ENCODE data around the gene PRX.
A peak's percentile ranks its signal among the peaks of the same experiment; 100 is the strongest.

Gene PRX

GRCh38 chr19:40403262-40403984 is 9.8 kb downstream of the PRX start:
- Histone ChIP-seq H3K9me3 (ENCODE audit: insufficient read depth, low read depth, low read length) (peaks cover 3% of the 10 kb centered on the region), H2BK5ac (ENCODE audit: low read depth, low read length, poor library complexity) (peak overlapping the region; percentile 26), H4K12ac (ENCODE audit: low read depth, low read length) (peak overlapping the region; percentile 86), H2AK5ac (ENCODE audit: low read length) (peak overlapping the region; percentile 22), H3K9ac (ENCODE audit: low read length) (peak overlapping the region; percentile 81), H3K27ac (ENCODE audit: low read depth, low read length) (peak overlapping the region; percentile 27), H3K4me2 (ENCODE audit: low read length) (peak overlapping the region; percentile 97), H2BK120ac (ENCODE audit: insufficient read depth, low read length, poor library complexity) (peak overlapping the region; percentile 11), H3K79me2 (ENCODE audit: control insufficient read depth, insufficient read depth, low read length, poor library complexity) (no peaks in the 10 kb centered on the region), H3K4ac (ENCODE audit: low read depth, low read length) (no peak overlapping the region), H2AFZ (ENCODE audit: insufficient read depth, low read length, poor library complexity) (peak overlapping the region; percentile 56), H3K4me3 (ENCODE audit: low read depth, low read length) (peak overlapping the region; percentile 75), H3K14ac (ENCODE audit: low read length) (peak overlapping the region; percentile 91), H3K36me3 (ENCODE audit: control insufficient read depth in 1 of 2, insufficient read depth in 2 of 2, low read length in 2 of 2) (no peaks in the 10 kb centered on the region), H4K8ac (ENCODE audit: low read depth, low read length) (peak overlapping the region; percentile 74), H3K23ac (ENCODE audit: low read length) (no peak overlapping the region), H2BK12ac (ENCODE audit: low read length) (no peak overlapping the region), H3K79me1 (ENCODE audit: low read length) (peaks cover 7% of the 10 kb centered on the region), H3K4me1 (ENCODE audit: control insufficient read depth in 1 of 2, insufficient read depth in 2 of 2, low read length in 2 of 2) (peaks cover 0 to 2% of the 10 kb centered on the region in 2 experiments), H3K27me3 (ENCODE audit: insufficient read depth, low read length) (no peaks in the 10 kb centered on the region), H3K18ac (ENCODE audit: low read length) (peak overlapping the region; percentile 37), H4K91ac (ENCODE audit: low read depth, low read length) (peak overlapping the region; percentile 72)
- WGBS (ENCODE audit: extremely low coverage, insufficient coverage, insufficient read length): no CpG with 5 or more reads among the region's 41 CpGs
- DNase-seq: peak; percentile 80 to 85

GRCh38 chr19:40400559-40400958 is 12.6 kb downstream of the PRX start:
- Histone ChIP-seq H3K4me2 (ENCODE audit: low read length) (no peak overlapping the region), H4K8ac (ENCODE audit: low read depth, low read length) (no peak overlapping the region), H3K79me1 (ENCODE audit: low read length) (peaks cover 7% of the 10 kb centered on the region), H2AFZ (ENCODE audit: insufficient read depth, low read length, poor library complexity) (no peak overlapping the region), H3K36me3 (ENCODE audit: control insufficient read depth in 1 of 2, insufficient read depth in 2 of 2, low read length in 2 of 2) (no peaks in the 10 kb centered on the region), H3K27ac (ENCODE audit: low read depth, low read length) (no peak overlapping the region), H2AK5ac (ENCODE audit: low read length) (no peak overlapping the region), H2BK120ac (ENCODE audit: insufficient read depth, low read length, poor library complexity) (no peak overlapping the region), H4K12ac (ENCODE audit: low read depth, low read length) (no peak overlapping the region), H3K23ac (ENCODE audit: low read length) (no peak overlapping the region), H3K4me1 (ENCODE audit: control insufficient read depth in 1 of 2, insufficient read depth in 2 of 2, low read length in 2 of 2) (peaks cover 0 to 3% of the 10 kb centered on the region in 2 experiments), H2BK12ac (ENCODE audit: low read length) (no peak overlapping the region), H3K4me3 (ENCODE audit: low read depth, low read length) (no peak overlapping the region), H3K14ac (ENCODE audit: low read length) (no peak overlapping the region), H3K9me3 (ENCODE audit: insufficient read depth, low read depth, low read length) (peaks cover 4% of the 10 kb centered on the region), H3K4ac (ENCODE audit: low read depth, low read length) (no peak overlapping the region), H2BK5ac (ENCODE audit: low read depth, low read length, poor library complexity) (no peak overlapping the region), H3K18ac (ENCODE audit: low read length) (no peak overlapping the region), H3K79me2 (ENCODE audit: control insufficient read depth, insufficient read depth, low read length, poor library complexity) (no peaks in the 10 kb centered on the region), H4K91ac (ENCODE audit: low read depth, low read length) (no peak overlapping the region), H3K9ac (ENCODE audit: low read length) (no peak overlapping the region), H3K27me3 (ENCODE audit: insufficient read depth, low read length) (no peaks in the 10 kb centered on the region)
- no CpG with 5 or more reads among the region's 3 CpGs for WGBS (ENCODE audit: extremely low coverage, insufficient coverage, insufficient read length)
- DNase-seq: no peak

GRCh38 chr19:40398417-40399131 is 14.6 kb downstream of the PRX start:
- no CpG with 5 or more reads among the region's 49 CpGs for WGBS (ENCODE audit: extremely low coverage, insufficient coverage, insufficient read length)

GRCh38 chr19:40397568-40397906 is 15.6 kb downstream of the PRX start:
- no CpG with 5 or more reads among the region's 22 CpGs for WGBS (ENCODE audit: extremely low coverage, insufficient coverage, insufficient read length)
- H3K4me3 ChIP-seq (ENCODE audit: low read depth, low read length): no peak overlapping the region
- DNase-seq: no peak

More at GRCh38 chr19:40398417-40399131, 14.6 kb downstream of the PRX start:
- Histone ChIP-seq H3K9ac (ENCODE audit: low read length) (no peak overlapping the region), H3K4me2 (ENCODE audit: low read length) (no peak overlapping the region), H4K8ac (ENCODE audit: low read depth, low read length) (no peak overlapping the region), H2AK5ac (ENCODE audit: low read length) (no peak overlapping the region), H3K27me3 (ENCODE audit: insufficient read depth, low read length) (no peaks in the 10 kb centered on the region), H2AFZ (ENCODE audit: insufficient read depth, low read length, poor library complexity) (no peak overlapping the region), H3K79me1 (ENCODE audit: low read length) (peaks cover under 1% of the 10 kb centered on the region), H3K79me2 (ENCODE audit: control insufficient read depth, insufficient read depth, low read length, poor library complexity) (no peaks in the 10 kb centered on the region), H3K18ac (ENCODE audit: low read length) (no peak overlapping the region), H4K91ac (ENCODE audit: low read depth, low read length) (no peak overlapping the region), H3K4me1 (ENCODE audit: control insufficient read depth in 1 of 2, insufficient read depth in 2 of 2, low read length in 2 of 2) (peaks cover 0 to 5% of the 10 kb centered on the region in 2 experiments), H3K14ac (ENCODE audit: low read length) (no peak overlapping the region), H2BK120ac (ENCODE audit: insufficient read depth, low read length, poor library complexity) (no peak overlapping the region), H3K23ac (ENCODE audit: low read length) (no peak overlapping the region), H3K9me3 (ENCODE audit: insufficient read depth, low read depth, low read length) (peaks cover 4% of the 10 kb centered on the region), H2BK5ac (ENCODE audit: low read depth, low read length, poor library complexity) (no peak overlapping the region), H4K12ac (ENCODE audit: low read depth, low read length) (no peak overlapping the region), H3K4ac (ENCODE audit: low read depth, low read length) (no peak overlapping the region), H3K4me3 (ENCODE audit: low read depth, low read length) (no peak overlapping the region), H3K36me3 (ENCODE audit: control insufficient read depth in 1 of 2, insufficient read depth in 2 of 2, low read length in 2 of 2) (no peaks in the 10 kb centered on the region), H2BK12ac (ENCODE audit: low read length) (no peak overlapping the region), H3K27ac (ENCODE audit: low read depth, low read length) (no peak overlapping the region)
- peak; percentile 81 to 82 for DNase-seq

More at GRCh38 chr19:40397568-40397906, 15.6 kb downstream of the PRX start:
- peaks cover 8% of the 10 kb centered on the region for H3K79me1 ChIP-seq (ENCODE audit: low read length)
- H3K4me2 ChIP-seq (ENCODE audit: low read length): no peak overlapping the region
- no peak overlapping the region for H4K8ac ChIP-seq (ENCODE audit: low read depth, low read length)
- no peak overlapping the region for H3K27ac ChIP-seq (ENCODE audit: low read depth, low read length)
- H3K14ac ChIP-seq (ENCODE audit: low read length): no peak overlapping the region
- H3K23ac ChIP-seq (ENCODE audit: low read length): no peak overlapping the region
- no peak overlapping the region for H3K18ac ChIP-seq (ENCODE audit: low read length)
- no peaks in the 10 kb centered on the region for H3K79me2 ChIP-seq (ENCODE audit: control insufficient read depth, insufficient read depth, low read length, poor library complexity)
- no peaks in the 10 kb centered on the region for H3K27me3 ChIP-seq (ENCODE audit: insufficient read depth, low read length)
- no peak overlapping the region for H4K12ac ChIP-seq (ENCODE audit: low read depth, low read length)
- H3K4me1 ChIP-seq (ENCODE audit: control insufficient read depth in 1 of 2, insufficient read depth in 2 of 2, low read length in 2 of 2): peaks cover 6 to 15% of the 10 kb centered on the region in 2 experiments
- no peak overlapping the region for H2BK5ac ChIP-seq (ENCODE audit: low read depth, low read length, poor library complexity)
- peaks cover 4% of the 10 kb centered on the region for H3K9me3 ChIP-seq (ENCODE audit: insufficient read depth, low read depth, low read length)
- H3K36me3 ChIP-seq (ENCODE audit: control insufficient read depth in 1 of 2, insufficient read depth in 2 of 2, low read length in 2 of 2): no peaks in the 10 kb centered on the region
- no peak overlapping the region for H2AFZ ChIP-seq (ENCODE audit: insufficient read depth, low read length, poor library complexity)
- H4K91ac ChIP-seq (ENCODE audit: low read depth, low read length): no peak overlapping the region
- H2BK12ac ChIP-seq (ENCODE audit: low read length): no peak overlapping the region
- no peak overlapping the region for H2BK120ac ChIP-seq (ENCODE audit: insufficient read depth, low read length, poor library complexity)
- no peak overlapping the region for H3K9ac ChIP-seq (ENCODE audit: low read length)
- no peak overlapping the region for H3K4ac ChIP-seq (ENCODE audit: low read depth, low read length)
- no peak overlapping the region for H2AK5ac ChIP-seq (ENCODE audit: low read length)

Data from trophoblast cell (in vitro differentiated cells and primary cell).